T-helper 22 cell (primary cell): ENCODE data around the gene ADIPOR2.

Experiments used
- DNase-seq: peaks from one replicate; pipeline ENCODE4 v3.0.0-alpha.2; 2020; ENCODE audit warnings: low read depth

The ADIPOR2 gene

GRCh38 chr12:1799051-1799881 is 108.4 kb downstream of the ADIPOR2 start:
- no peak for DNase-seq

- DNase-seq: no peak
Observed at GRCh38 chr12:1799882-1800400, 109.1 kb downstream of the ADIPOR2 start.

- DNase-seq: no peak
Observed at GRCh38 chr12:1800401-1801302, 109.8 kb downstream of the ADIPOR2 start.

GRCh38 chr12:1801303-1801975 is 110.6 kb downstream of the ADIPOR2 start:
- no peak for DNase-seq

GRCh38 chr12:1803736-1804135 is 112.9 kb downstream of the ADIPOR2 start:
- DNase-seq: no peak

- peak; percentile 75 for DNase-seq
Observed at GRCh38 chr12:1804545-1805332, 113.9 kb downstream of the ADIPOR2 start.

- DNase-seq: no peak
Observed at GRCh38 chr12:1805441-1806081, 114.7 kb downstream of the ADIPOR2 start.

GRCh38 chr12:1806301-1807086 is 115.6 kb downstream of the ADIPOR2 start:
- no peak for DNase-seq

- no peak for DNase-seq
Observed at GRCh38 chr12:1807087-1807860, 116.4 kb downstream of the ADIPOR2 start.

- no peak for DNase-seq
Observed at GRCh38 chr12:1808036-1808797, 117.3 kb downstream of the ADIPOR2 start.

GRCh38 chr12:1808798-1809480 is 118.1 kb downstream of the ADIPOR2 start:
- no peak for DNase-seq

- DNase-seq: no peak
Observed at GRCh38 chr12:1809591-1810190, 118.8 kb downstream of the ADIPOR2 start.

GRCh38 chr12:1810201-1810930 is 119.5 kb downstream of the ADIPOR2 start:
- no peak for DNase-seq

- no peak for DNase-seq
Observed at GRCh38 chr12:1810931-1811280, 120.0 kb downstream of the ADIPOR2 start.

- DNase-seq: no peak
Observed at GRCh38 chr12:1811281-1811947, 120.5 kb downstream of the ADIPOR2 start.

- no peak for DNase-seq
Observed at GRCh38 chr12:1811948-1812291, 121.0 kb downstream of the ADIPOR2 start.
